HepG2 (cell line): ENCODE results near the gene CYP20A1. TPM values are rescaled to one million over a fixed set of nuclear protein-coding genes. Genes with fewer than 3 reads are reported as not detected.

Experiments used
- ATAC-seq: fragments of 200-7000 bp; cut with Tn5 transposase; 3 replicates; pipeline ENCODE4 v1.9.1; 2020; ENCODE audit warnings: mild to moderate bottlenecking, moderate library complexity
- BruUV-seq: library from RNA; stranded (reverse); fragments of 400-500 nt; replicated peaks from 2 replicates; lab custom pipeline; 2021; lab: Mats Ljungman, UMichigan
- CTCF ChIA-PET: fragments of 300-600 bp; formaldehyde crosslinking; extraction: SDS; loops from one replicate; lab custom pipeline; 2021; ENCODE audit warnings: low total read pairs, inconsistent platforms, low intra/inter-chr PET ratio; lab: Yijun Ruan, JAX
- POLR2A ChIA-PET: fragments of 350-600 bp; sonication (Branson Sonifier 250); formaldehyde crosslinking; loops from one replicate; lab custom pipeline; 2020; ENCODE audit warnings: antibody characterized with exemption, inconsistent platforms; lab: Yijun Ruan, JAX
- DNase-seq: peaks from one replicate; pipeline ENCODE4 v3.0.0-alpha.2; 2015; ENCODE audit warnings: low spot score
- FAIRE-seq: peaks from 3 replicates; lab custom pipeline; 2011; peaks lifted over from hg19 to GRCh38; lab: Jason Lieb, UNC
- H2AFZ ChIP-seq: one replicate; pipeline ENCODE4 v1.6.1; 2011; ENCODE audit warnings: low read length, inconsistent platforms
- H3K27ac ChIP-seq: fragments of 300-600 bp; 3 replicates; pipeline ENCODE4 v1.8.0; 2011; ENCODE audit warnings: mixed run types, mild to moderate bottlenecking, mixed read lengths, low read length, inconsistent platforms; ENCODE audit not compliant: insufficient read depth; ENCODE audit errors: extremely low read length
- H3K27me3 ChIP-seq, 2 experiments: fragments of 200-600 bp in 1 of 2; 2 replicates in 1 of 2; 3 replicates in 1 of 2; pipeline versions ENCODE4 v1.6.0 to v1.8.0; 2011; ENCODE audit warnings: low read length in 2 of 2, mild to moderate bottlenecking in 2 of 2, moderate library complexity in 2 of 2, inconsistent platforms in 1 of 2; ENCODE audit not compliant: insufficient read depth in 2 of 2, control insufficient read depth in 1 of 2
- H3K36me3 ChIP-seq, 2 experiments: fragments of 200-600 bp in 1 of 2; replicated peaks in 1 of 2; 2 replicates in 1 of 2; 3 replicates in 1 of 2; pipeline versions ENCODE4 v1.5.1 to v1.8.0; 2011; ENCODE audit warnings: low read length in 2 of 2, inconsistent platforms in 1 of 2; ENCODE audit not compliant: insufficient read depth in 2 of 2, control insufficient read depth in 1 of 2
- H3K4me1 ChIP-seq: 2 replicates; pipeline ENCODE4 v1.5.1; 2012; ENCODE audit warnings: low read length, inconsistent platforms; ENCODE audit not compliant: insufficient read depth
- H3K4me2 ChIP-seq: 2 replicates; pipeline ENCODE4 v1.6.0; 2011; ENCODE audit warnings: low read depth, low read length, inconsistent platforms
- H3K4me3 ChIP-seq, 3 experiments: fragments of 200-600 bp in 1 of 3; sonication (generic), shearing (Covaris generic) in 1 of 3; replicated peaks in 1 of 3; 2 replicates each; pipeline ENCODE4 v1.5.1; 2011 to 2016; ENCODE audit warnings: low read length in 3 of 3, inconsistent platforms in 2 of 3, low read depth in 2 of 3, mild to moderate bottlenecking in 2 of 3, control low read depth in 1 of 3, mixed read lengths in 1 of 3; ENCODE audit not compliant: insufficient read depth in 1 of 3
- H3K79me2 ChIP-seq: one replicate; pipeline ENCODE4 v1.6.1; 2011; ENCODE audit warnings: low read length, inconsistent platforms; ENCODE audit not compliant: insufficient read depth
- H3K9ac ChIP-seq: 2 replicates; pipeline ENCODE4 v1.6.0; 2011; ENCODE audit warnings: mild to moderate bottlenecking, low read depth, low read length, inconsistent platforms; ENCODE audit not compliant: insufficient read depth
- H3K9me3 ChIP-seq: 2 replicates; pipeline ENCODE4 v1.5.1; 2012; ENCODE audit warnings: mild to moderate bottlenecking, low read length
- H4K20me1 ChIP-seq: 2 replicates; pipeline ENCODE4 v1.6.0; 2011; ENCODE audit warnings: inconsistent platforms, mild to moderate bottlenecking, low read length, moderate library complexity; ENCODE audit not compliant: insufficient read depth
- ATF1 ChIP-seq: IDR thresholded peaks from 2 replicates; pipeline ENCODE4 v1.6.1; 2016; ENCODE audit warnings: mild to moderate bottlenecking, control low read depth
- NBN ChIP-seq: fragments of 450-650 bp; conservative IDR thresholded peaks from 2 replicates; pipeline ENCODE4 v1.6.1; 2017
- ZBTB38 ChIP-seq: sonication (generic); formaldehyde crosslinking; IDR thresholded peaks from 2 replicates; pipeline ENCODE4 v1.5.1; 2020; ENCODE audit warnings: mild to moderate bottlenecking, missing genetic modification reagents
- ZC3H13 ChIP-seq: sonication (generic); formaldehyde crosslinking; IDR thresholded peaks from 2 replicates; pipeline ENCODE4 v1.8.1; 2023; ENCODE audit warnings: mild to moderate bottlenecking, missing genetic modification reagents, moderate library complexity
- ZNF382 ChIP-seq: sonication (generic); formaldehyde crosslinking; IDR thresholded peaks from 2 replicates; pipeline ENCODE4 v1.5.0; 2020; ENCODE audit warnings: missing genetic modification reagents, mild to moderate bottlenecking, borderline replicate concordance
- WGBS: methylation state at CpG from one replicate; pipeline ENCODE4 v1.1.6; 2017; ENCODE audit warnings: low lambda C conversion rate; 5-methylcytosine and 5-hydroxymethylcytosine counted together
- in situ Hi-C: cut with HindIII; loops from 2 replicates; pipeline ENCODE4 v1.10.0; 2017; ENCODE audit warnings: low pct_unique_long_range_greater_than_20kb; ENCODE audit not compliant: extremely low pct_ligation_motif_present
- intact Hi-C: fragments of 100-400 bp; cut with micrococcal nuclease; formaldehyde crosslinking; loops from one replicate; pipeline ENCODE4 v1.10.0; 2022; ENCODE audit not compliant: unreplicated experiment
- polyA plus RNA-seq, 8 experiments: library from polyadenylated mRNA; depleted of rRNA in 3 of 8; stranded (reverse) in 7 of 8; unstranded in 1 of 8; fragments of >200 nt; fragmentation: Illumina TruSeq in 4 of 8; extraction: Trizol in 4 of 8; gene quantifications; 2 replicates each; pipeline versions ENCODE4 v1.2.1 to v1.2.3, GENCODE V29; 2011 to 2016; ENCODE audit warnings: low read depth in 4 of 8, missing spikeins in 1 of 8, mixed read lengths in 1 of 8; ENCODE audit not compliant: insufficient read depth in 1 of 8
- total RNA-seq, 5 experiments: library from RNA; depleted of rRNA; stranded (reverse); fragments of >200 nt; fragmentation: Illumina TruSeq; extraction: Trizol; gene quantifications; 2 replicates each; pipeline ENCODE4 v1.2.3, GENCODE V29; 2016; ENCODE audit warnings: low read depth in 1 of 5
- TF ChIP-seq, protein P1 (sequence below): sonication (generic); formaldehyde crosslinking; IDR thresholded peaks from 2 replicates; pipeline ENCODE4 v1.9.0; 2022; ENCODE audit warnings: low read depth, missing genetic modification reagents
- TF ChIP-seq, protein P2 (sequence below): sonication (generic); formaldehyde crosslinking; IDR thresholded peaks from 2 replicates; pipeline ENCODE4 v1.8.0; 2022; ENCODE audit warnings: missing genetic modification reagents, mild to moderate bottlenecking, inconsistent platforms, borderline replicate concordance
- TF ChIP-seq, protein P3 (sequence below): sonication (generic); formaldehyde crosslinking; IDR thresholded peaks from 2 replicates; pipeline ENCODE4 v1.4.0; 2020; ENCODE audit warnings: missing genetic modification reagents, mild to moderate bottlenecking, borderline replicate concordance

Gene CYP20A1
- total and polyA plus RNA-seq, 2 of the 13 experiments (the other 11 are each of a cell fraction or from before 2014, with no cell fraction given), result 9.6 to 35.3 TPM

DNA sequence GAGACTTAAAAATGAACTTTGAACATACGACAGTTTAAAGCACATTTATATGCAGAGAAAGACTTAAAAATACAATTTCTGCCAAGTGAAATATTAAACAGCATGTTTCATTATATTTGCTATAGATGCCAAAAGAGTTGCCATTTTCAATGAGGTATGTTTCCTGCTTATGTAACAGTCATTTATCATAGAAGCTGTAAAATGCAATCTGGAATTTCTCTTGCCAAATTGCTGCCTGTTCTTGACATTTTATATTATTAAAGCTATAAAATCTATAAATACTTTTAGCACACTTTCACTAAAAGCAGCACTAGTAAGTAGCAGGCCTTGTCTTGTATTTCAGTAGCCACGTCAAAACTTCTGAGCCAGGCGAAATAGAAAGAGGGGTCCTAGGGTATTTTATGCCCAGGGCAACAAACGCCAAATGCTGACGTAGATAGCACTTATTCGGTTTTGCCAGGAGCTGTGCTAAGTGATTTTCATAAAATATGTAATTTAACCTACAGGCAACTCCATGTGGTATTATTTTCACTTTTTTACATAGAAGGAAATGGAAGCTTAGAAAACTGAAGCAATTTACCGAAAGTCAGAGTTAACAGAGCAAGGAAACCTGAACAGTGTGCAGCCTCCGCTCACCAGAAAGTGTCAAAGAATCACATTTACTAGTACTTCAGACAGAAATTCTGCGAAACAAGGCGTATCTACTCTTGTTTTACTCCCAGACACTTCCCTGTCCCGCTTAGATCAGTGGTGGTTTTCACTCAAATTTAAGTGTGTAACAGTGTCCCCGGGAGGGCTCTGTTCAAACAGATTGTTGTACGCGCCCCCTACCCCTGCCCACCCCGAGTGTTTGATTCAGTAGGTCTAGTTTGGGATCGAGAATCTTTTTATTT lies 1.2 kb upstream of the CYP20A1 start:
- Histone ChIP-seq H4K20me1 (no peaks in the 10 kb centered on the region), H3K9me3 (no peaks in the 10 kb centered on the region), H3K79me2 (peaks cover 22% of the 10 kb centered on the region), H3K27ac (peak overlapping the region; percentile 94), H2AFZ (no peak overlapping the region), H3K9ac (peak overlapping the region; percentile 83), H3K4me1 (peaks cover 31% of the 10 kb centered on the region), H3K4me3 (peak overlapping the region; percentile 78 to 83 (median 79)), H3K27me3 (no peaks in the 10 kb centered on the region), H3K4me2 (peak overlapping the region; percentile 76), H3K36me3 (no peaks in the 10 kb centered on the region; a peak in 1 of 5 replicates)
- ATAC-seq (no peak), DNase-seq (no peak), FAIRE-seq (no peak)
- CTCF ChIA-PET, result interaction anchor here (1.7 kb wide), 1 partner anchor 12 kb away, joined by 6 read pairs; no protein-coding TSS in a partner anchor
- no TSS peak for BruUV-seq
- POLR2A ChIA-PET, result interaction anchor here (0.6 to 2.3 kb wide), 9 partner anchors 8 to 582 kb away, joined by 3 to 25 read pairs (median 8); partner anchors contain the start of genes ABI2 and NBEAL1
- intact Hi-C loops (loop anchor here (1.0 to 5.0 kb wide), 5 partner anchors 12 to 1595 kb away; partner anchors contain the start of genes ABI2, TMEM237 and WDR12), in situ Hi-C loops (loop anchor here (5.0 to 25.0 kb wide), 2 partner anchors 425 to 580 kb away; no protein-coding TSS in a partner anchor)
- TF ChIP-seq, protein P1, sequence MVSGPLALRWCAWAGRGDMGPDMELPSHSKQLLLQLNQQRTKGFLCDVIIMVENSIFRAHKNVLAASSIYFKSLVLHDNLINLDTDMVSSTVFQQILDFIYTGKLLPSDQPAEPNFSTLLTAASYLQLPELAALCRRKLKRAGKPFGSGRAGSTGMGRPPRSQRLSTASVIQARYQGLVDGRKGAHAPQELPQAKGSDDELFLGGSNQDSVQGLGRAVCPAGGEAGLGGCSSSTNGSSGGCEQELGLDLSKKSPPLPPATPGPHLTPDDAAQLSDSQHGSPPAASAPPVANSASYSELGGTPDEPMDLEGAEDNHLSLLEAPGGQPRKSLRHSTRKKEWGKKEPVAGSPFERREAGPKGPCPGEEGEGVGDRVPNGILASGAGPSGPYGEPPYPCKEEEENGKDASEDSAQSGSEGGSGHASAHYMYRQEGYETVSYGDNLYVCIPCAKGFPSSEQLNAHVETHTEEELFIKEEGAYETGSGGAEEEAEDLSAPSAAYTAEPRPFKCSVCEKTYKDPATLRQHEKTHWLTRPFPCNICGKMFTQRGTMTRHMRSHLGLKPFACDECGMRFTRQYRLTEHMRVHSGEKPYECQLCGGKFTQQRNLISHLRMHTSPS, result no peak
- TF ChIP-seq NBN, result no peak
- TF ChIP-seq ZBTB38 (CRISPR knock-in tag), result peak; percentile 58; the same call in 1 of the 2 replicates
- TF ChIP-seq, protein P2, sequence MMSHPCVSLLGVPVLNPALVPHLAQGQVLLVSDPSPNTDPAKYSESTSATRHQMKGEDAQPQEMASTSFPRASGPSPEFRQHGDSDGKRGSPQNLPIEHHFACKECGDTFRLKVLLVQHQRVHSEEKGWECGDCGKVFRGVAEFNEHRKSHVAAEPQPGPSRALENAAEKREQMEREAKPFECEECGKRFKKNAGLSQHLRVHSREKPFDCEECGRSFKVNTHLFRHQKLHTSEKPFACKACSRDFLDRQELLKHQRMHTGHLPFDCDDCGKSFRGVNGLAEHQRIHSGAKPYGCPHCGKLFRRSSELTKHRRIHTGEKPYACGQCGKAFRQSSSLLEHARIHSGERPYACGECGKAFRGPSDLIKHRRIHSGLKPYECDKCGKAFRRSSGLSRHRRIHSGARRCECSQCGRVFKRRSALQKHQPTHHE (CRISPR knock-in tag), result 0 out of 2 replicates have a peak, but pooled peaks have one; percentile 11
- TF ChIP-seq ZNF382 (CRISPR knock-in tag), result no peak
- TF ChIP-seq ZC3H13 (CRISPR knock-in tag), result 0 out of 2 replicates have a peak, but pooled peaks have one; percentile 53
- TF ChIP-seq, protein P3, sequence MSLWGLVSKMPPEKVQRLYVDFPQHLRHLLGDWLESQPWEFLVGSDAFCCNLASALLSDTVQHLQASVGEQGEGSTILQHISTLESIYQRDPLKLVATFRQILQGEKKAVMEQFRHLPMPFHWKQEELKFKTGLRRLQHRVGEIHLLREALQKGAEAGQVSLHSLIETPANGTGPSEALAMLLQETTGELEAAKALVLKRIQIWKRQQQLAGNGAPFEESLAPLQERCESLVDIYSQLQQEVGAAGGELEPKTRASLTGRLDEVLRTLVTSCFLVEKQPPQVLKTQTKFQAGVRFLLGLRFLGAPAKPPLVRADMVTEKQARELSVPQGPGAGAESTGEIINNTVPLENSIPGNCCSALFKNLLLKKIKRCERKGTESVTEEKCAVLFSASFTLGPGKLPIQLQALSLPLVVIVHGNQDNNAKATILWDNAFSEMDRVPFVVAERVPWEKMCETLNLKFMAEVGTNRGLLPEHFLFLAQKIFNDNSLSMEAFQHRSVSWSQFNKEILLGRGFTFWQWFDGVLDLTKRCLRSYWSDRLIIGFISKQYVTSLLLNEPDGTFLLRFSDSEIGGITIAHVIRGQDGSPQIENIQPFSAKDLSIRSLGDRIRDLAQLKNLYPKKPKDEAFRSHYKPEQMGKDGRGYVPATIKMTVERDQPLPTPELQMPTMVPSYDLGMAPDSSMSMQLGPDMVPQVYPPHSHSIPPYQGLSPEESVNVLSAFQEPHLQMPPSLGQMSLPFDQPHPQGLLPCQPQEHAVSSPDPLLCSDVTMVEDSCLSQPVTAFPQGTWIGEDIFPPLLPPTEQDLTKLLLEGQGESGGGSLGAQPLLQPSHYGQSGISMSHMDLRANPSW, result 0 out of 2 replicates have a peak, but pooled peaks have one; percentile 50
- no peak for TF ChIP-seq ATF1 (CRISPR knock-in tag)
- WGBS, result 73% methylated on average over 16 of the region's 16 CpGs
